Esophagus mucosa (tissue), 1 donor: ENCODE data around the gene RBMS3. TPM values are rescaled to one million over a fixed set of nuclear protein-coding genes. Genes with fewer than 3 reads are reported as not detected.
"Not testable (repeated sequence)": the region's sequence is repeated elsewhere in the genome, so short reads cannot be mapped to it uniquely, and the experiment has no call there.

Experiments used
- ATAC-seq: fragments of 200-7000 bp; cut with Tn5 transposase; one replicate; pipeline ENCODE4 v1.9.1; 2020
- total RNA-seq: library from RNA; stranded (reverse); gene quantifications from one replicate; pipeline ENCODE4 v1.2.4, GENCODE V29; 2023
- donor health status: DM: yes; HTN: yes; CAD: no.

The RBMS3 gene
- total RNA-seq, 1 donor from 2014 or later = 3.4 TPM

DNA sequence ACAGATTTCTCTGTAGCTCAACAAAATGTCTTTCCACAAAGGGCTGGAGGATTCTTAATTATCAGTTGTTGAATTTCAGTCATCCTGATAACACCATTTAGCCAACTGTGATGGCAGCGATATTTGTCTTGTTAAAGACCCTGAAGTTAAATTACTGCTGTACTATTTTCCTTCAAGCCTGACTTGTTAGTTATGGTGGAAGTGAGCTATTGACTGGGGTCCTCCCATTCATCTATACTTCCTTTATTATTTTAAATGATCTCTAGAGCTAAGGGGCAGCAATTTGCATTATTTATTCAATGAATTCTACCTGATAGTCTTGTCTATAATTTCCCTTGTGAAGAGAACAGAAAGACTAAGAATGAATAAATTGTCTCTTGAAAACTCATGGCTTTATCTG, 64.1 kb downstream of the RBMS3 start:
- no peak for ATAC-seq

DNA sequence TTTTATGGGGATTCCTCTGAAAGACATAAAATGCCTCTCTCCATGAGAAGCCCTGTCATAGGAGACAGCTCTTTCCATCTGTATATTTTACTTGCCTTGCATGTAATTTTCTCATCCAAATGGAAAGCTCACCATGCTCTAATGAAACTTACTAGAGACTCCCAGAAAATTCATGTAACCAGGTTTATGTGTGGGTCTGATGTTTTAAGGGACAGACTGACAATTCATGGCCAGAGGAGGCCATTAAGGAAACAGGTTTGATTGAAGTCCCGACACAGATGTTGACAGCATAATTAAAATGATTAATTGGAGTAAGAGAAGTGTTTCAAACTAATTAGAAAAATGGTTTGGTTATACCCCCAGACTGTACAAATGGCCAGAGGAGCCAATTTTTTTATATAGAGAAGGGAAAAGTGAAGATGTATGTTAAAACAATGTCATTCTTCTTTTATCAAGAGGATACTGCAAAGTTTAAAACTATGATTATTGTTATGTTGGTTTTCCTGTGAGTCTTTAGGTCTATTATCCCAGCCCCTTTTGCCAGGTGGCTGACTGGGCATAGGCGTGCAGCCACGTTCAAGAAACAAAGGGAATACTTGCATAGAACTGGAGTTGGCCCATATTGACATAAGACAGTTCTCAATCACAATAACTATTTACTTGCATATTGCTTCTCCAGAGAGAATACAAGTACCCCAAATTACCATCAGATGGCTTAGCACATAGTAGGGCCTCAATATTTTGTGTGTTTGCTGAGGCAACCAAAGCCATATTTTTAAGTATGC, 64.8 kb downstream of the RBMS3 start:
- no peak for ATAC-seq

DNA sequence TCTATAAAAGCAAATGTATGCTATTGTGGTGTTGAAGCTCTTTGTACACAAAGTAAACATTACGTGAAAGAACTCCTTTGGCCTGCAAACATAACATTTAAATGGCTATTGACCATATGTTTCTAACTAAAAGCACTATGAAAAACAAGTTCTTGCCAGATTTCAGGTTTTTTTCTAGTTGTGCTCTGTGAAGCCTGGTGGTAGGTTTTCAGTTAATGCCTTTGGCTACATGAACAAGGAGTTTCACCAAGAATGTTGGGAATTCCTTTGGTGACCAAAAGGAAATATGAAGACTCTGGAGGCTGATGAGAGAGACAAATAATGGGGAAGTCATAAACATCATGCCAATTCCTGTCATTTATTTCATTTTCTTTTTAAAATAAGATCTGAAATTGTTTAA, 66.0 kb downstream of the RBMS3 start:
- ATAC-seq = no peak

- no peak for ATAC-seq
Observed at GRCh38 chr3:29347412-29347811, 66.5 kb downstream of the RBMS3 start.

DNA sequence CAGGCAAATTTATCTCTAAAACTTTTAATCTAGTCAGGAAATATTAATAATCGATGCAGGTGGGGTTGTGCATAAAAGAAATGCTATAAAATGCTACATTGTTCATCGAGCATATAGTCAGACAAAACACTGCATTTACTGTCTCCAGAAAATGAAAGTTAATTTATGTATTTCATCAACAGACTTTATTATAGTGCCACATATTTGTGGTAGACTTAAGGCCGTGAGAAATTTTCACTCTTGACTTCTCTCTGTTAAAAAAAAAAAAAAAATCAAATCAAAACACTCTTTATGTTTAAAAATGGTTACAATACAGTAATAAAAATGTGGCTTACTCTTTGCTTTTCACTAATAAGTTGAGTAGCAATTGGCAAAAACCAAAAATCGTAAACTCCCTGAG, 67.4 kb downstream of the RBMS3 start:
- ATAC-seq = no peak

GRCh38 chr3:29349049-29349448, 68.2 kb downstream of the RBMS3 start:
- no peak for ATAC-seq

DNA sequence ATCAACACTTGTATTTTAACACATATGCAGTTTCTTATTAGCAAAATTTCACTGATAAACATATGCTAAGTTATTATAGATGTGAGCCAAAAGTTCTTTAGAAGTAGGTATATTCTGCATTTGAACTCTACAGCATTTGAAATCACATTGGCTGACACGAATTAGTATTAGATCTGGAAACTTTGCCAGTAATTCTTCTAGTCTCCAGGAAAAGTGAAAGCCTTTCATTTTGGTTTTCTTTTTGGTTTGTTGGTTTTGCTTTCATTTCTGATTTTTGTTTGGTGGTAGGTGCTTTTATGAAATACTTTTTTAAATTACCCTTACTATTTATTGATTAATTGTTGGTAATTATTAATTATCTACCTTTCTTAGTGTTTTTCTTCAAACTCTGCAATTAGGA, 72.9 kb downstream of the RBMS3 start:
- ATAC-seq = no peak

DNA sequence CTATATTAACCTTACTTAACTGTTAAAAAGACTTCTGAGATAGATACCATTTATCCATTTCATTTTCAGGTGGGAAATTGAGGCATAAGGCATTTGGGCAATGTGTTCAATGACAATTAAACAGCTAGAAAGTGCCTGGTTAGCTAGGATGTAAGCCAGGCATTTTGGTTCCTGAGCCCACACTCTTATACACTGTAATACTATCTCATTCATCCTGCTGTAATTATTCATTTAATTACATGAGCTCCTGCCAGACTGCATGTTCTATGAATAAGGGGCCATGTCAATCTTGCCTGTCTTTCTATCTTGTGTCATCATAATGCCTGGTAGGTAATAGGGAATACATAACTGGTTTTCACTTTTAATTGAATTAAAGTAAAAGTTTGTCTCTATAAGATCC, 74.0 kb downstream of the RBMS3 start:
- no peak for ATAC-seq

DNA sequence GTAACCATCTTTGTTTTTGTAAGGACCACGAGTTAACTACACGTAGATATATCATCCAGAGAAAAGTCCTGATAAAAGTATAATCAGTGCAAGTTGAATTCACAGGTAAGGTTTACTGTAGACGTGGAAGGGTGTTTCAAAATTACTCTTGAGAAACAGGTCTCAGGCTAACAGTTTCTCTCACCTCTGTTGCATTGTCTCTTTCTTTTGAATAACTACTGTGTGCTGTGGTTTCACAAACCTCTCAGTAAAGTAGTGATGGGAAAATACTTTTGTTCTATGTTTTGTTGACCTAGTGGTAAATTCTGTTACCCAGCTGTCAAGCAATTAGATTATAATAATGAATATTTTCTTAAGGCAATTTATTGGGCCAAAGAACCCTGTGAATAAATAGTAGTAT, 75.2 kb downstream of the RBMS3 start:
- ATAC-seq = no peak

GRCh38 chr3:29360289-29360688, 79.4 kb downstream of the RBMS3 start:
- ATAC-seq = not testable (repeated sequence)

GRCh38 chr3:29363110-29363509, 82.2 kb downstream of the RBMS3 start:
- no peak for ATAC-seq

- ATAC-seq = no peak
Observed at GRCh38 chr3:29370021-29370420, 89.2 kb downstream of the RBMS3 start.

GRCh38 chr3:29370476-29371420, 89.9 kb downstream of the RBMS3 start:
- ATAC-seq = no peak

DNA sequence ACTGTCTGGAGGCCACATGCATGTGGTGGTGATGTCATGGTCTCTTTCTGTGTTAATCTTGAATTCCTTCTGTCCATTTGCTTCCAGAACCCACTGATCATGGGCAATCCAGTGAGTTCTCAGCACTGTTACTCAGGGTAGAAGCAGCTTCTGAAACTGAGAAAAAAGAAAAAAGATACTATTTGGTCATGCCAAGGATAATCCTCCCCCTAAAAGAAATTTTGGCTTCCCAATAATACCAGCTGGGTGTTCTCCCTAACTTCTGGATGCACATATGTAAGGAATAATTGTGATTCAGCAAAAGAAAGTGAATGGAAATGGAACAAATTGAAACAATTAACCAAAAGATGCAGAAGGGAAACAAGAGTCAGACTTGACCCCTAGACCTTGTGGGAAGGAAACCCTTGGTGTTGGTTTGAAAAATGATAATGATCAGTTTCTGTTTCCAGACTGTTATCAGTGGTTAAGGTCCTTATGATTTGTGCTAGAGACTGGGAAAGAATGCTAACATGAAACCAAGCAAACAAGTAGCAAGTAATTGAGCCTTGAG, 92.3 kb downstream of the RBMS3 start:
- no peak for ATAC-seq

DNA sequence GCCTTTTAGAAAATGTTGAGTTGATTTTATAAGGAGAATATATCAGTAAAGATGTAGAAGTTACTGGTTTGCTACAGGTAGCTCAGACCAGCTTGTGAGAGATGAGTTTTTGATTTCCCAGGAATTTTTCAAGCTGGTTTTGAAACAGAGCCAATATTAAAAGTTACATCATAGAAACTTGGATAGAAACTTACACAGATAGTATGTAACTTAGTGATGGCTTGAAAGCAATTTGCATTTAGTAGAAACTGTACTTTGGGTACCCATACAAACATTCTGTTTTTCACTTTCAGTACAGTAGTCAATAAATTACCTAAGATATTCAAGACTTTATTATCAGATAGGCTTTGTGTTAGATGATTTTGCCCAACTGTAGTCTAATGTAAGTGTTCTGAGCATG, 93.4 kb downstream of the RBMS3 start:
- ATAC-seq = no peak

DNA sequence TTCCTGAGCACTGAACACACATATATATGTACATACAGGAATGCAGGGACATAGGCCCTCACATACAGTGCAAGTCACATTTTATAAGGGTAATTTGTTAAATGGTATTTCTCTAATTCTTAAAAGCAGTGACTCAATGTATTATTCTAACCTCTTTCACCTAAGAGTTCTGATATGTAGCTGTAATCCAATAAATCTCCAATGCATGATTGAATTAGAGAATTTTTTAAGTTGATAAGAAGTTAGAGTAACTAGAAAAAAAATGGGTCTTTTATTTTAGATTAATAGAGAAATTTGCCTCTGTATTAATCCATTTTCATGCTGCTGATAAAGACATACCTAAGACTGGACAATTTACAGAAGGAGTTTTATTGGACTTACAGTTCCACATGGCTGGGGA, 98.2 kb downstream of the RBMS3 start:
- no peak for ATAC-seq

DNA sequence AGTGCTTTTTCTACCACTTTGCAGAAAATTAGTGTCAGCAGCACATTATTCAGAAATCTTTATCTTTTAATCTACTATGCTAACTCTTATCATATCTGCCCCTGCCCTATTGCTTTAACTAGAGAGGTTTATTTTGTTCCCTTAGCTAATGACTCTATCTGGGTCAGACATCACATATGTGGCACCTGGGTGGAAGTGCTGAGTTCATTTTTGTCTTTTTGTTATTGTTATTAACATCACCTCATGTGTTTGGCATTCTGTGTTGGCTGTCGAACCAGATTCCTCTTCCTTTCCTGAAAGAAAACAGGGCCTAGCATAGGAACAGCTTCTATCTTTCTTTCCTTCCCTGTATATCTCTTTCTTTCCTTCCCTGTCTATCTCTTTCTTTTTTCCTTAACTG, 100.7 kb downstream of the RBMS3 start:
- no peak for ATAC-seq

DNA sequence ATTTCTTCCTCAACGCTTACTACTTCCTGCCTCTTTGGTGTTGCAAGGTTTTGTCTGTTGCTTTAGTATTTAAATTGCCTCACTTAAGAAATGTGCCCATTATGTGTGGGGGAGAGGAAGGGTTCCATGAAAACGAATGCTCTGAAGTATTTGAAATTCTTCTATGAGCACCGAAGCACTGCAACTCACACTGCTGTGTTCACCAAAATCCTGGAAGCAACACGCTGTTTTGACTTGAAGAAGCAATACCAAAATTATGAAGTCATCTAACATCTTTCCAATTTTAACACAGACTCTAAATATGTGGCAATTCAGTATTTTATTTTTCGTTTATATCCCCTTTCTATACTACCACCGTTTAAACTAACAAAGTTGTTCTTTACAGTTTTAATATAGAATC, 101.5 kb downstream of the RBMS3 start:
- no peak for ATAC-seq

GRCh38 chr3:29382845-29383244, 102.0 kb downstream of the RBMS3 start:
- no peak for ATAC-seq

DNA sequence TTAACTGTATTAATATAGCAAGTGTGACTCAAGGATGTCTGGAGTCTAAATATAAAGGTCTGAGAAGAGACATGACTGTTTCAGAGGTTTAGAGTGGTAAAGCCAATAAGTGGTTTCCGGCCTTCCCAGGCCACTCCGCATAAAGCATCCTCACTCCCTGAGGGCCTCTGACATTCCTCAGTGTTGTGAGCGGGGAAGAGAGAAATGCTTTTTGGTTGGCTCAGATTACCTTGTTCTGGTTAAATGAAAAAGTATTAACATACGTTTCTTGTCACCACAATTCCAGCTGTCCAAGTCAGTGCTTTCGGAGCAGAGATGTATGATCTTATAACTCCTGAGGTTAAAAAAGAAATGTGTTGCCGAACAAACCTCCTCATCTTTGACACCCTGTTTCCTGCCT, 103.8 kb downstream of the RBMS3 start:
- ATAC-seq = no peak

DNA sequence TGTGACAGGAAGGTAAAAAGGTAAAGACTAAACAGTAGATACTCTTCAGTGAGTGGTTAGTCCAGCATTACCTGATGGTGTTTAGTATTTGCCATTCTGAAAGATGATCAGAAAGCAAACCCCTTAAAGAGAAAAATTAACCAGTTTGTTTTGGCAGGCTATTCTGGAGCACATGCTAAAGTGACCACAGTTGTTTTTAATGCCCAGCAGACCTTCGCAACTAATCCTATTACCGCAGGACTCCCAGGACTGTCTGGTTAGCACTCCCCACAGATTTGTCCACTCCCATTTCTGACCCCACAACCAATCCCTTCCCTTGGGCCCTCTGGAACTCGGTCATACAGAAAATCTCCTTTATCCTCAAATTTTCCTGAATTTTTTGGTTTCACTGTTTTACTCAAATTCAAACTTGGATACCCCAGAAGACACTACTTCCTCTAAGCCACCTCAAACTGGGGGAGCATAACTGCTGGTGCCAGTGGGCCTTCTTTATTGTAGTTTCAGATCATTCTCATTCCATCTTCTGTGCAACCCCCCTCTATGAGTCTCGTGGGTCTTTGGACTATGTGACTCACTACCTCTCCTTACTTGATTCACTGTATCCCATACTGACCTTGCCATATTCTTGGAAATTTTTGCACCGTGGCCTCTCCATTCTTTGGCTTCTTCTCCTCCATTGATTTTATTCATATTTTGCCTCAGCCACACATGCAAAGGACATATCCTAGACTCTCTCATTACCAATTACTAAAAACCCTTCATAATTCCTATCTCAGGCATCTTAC, 104.4 kb downstream of the RBMS3 start:
- ATAC-seq = no peak

GRCh38 chr3:29389362-29389761, 108.5 kb downstream of the RBMS3 start:
- no peak for ATAC-seq
